IPS-18a (cell line): Measurements from ENCODE around the gene SLC6A3.

Experiments used
- H3K27ac ChIP-seq: one replicate; pipeline ENCODE4 v1.5.1; 2013; ENCODE audit warnings: low read length
- H3K27me3 ChIP-seq: one replicate; pipeline ENCODE4 v1.6.1; 2013; ENCODE audit warnings: mild to moderate bottlenecking, low read length; ENCODE audit not compliant: control insufficient read depth, insufficient read depth
- H3K36me3 ChIP-seq: one replicate; pipeline ENCODE4 v1.6.1; 2013; ENCODE audit warnings: low read depth, low read length; ENCODE audit not compliant: control insufficient read depth
- H3K4me1 ChIP-seq: one replicate; pipeline ENCODE4 v1.6.1; 2013; ENCODE audit warnings: low read depth, low read length; ENCODE audit not compliant: control insufficient read depth
- H3K4me3 ChIP-seq: one replicate; pipeline ENCODE4 v1.5.1; 2013; ENCODE audit warnings: low read length
- H3K9ac ChIP-seq: one replicate; pipeline ENCODE4 v1.6.1; 2013; ENCODE audit warnings: mild to moderate bottlenecking, low read length, moderate library complexity
- H3K9me3 ChIP-seq: one replicate; pipeline ENCODE4 v1.6.1; 2013; ENCODE audit warnings: low read depth, low read length; ENCODE audit not compliant: control insufficient read depth

The SLC6A3 gene

DNA sequence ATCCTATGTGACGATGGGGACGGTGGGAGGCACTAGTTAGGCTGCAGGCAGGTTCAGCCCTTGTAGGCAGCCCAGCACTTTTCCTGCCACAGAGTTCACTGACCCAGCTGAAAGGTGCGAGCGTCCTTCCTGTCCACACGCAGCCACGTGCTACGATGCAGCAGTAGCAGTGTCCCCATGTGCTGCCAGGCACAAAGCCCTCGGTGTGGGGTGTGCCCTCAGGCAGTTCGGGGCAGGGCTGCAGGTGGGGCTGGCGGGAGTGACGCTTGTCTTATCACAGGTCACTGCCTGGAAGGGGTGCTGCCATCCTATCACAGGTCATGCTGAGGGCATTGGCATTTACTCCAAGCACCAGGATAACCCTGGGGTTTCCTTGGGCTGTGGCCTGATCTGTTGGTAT lies 53.5 kb downstream of the SLC6A3 start:
- no peak overlapping the region for H3K9ac ChIP-seq
- peaks cover 25% of the 10 kb centered on the region for H3K27me3 ChIP-seq
- H3K4me3 ChIP-seq = no peak overlapping the region
- H3K36me3 ChIP-seq = no peaks in the 10 kb centered on the region
- H3K27ac ChIP-seq = no peak overlapping the region
- no peaks in the 10 kb centered on the region for H3K4me1 ChIP-seq
- H3K9me3 ChIP-seq = no peaks in the 10 kb centered on the region

DNA sequence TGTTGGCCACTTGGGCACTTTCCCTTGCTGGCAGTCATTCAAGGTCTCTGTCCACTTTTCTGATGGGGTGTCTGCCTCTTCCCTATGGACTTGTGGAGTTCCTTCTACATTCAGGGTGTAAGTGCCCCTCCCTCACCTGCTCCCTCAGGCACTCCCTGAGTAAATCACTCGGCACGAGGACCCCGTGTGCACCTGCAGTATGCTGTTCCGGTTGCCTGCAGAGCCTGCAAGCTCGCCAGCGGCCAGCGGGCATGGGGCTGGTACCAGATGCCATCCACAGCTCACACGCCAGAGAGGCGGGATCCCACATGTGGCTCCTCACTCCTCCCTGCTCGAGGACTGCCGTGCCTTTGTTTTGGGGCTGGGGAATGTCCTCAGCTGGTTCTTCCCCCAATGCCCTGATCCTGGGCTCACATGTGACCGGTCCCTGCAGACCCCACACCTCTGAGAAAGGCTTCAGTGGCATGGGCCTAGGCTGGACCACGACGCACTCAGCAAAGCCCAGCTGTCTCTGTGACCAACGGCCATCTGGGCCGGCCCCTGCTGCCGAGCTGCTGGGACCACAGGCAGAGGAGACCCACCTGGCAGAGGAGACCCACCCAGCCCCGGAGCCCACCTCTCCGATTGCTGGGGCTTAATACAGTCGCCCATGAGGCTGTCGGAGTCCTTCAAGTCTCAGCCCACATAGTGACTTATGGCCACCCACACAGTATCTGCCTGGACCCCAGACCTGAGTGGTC lies 54.2 kb downstream of the SLC6A3 start:
- no peaks in the 10 kb centered on the region for H3K9me3 ChIP-seq
- no peak overlapping the region for H3K4me3 ChIP-seq
- no peak overlapping the region for H3K9ac ChIP-seq
- peaks cover 32% of the 10 kb centered on the region for H3K27me3 ChIP-seq
- no peaks in the 10 kb centered on the region for H3K4me1 ChIP-seq
- H3K27ac ChIP-seq = no peak overlapping the region
- H3K36me3 ChIP-seq = no peaks in the 10 kb centered on the region

DNA sequence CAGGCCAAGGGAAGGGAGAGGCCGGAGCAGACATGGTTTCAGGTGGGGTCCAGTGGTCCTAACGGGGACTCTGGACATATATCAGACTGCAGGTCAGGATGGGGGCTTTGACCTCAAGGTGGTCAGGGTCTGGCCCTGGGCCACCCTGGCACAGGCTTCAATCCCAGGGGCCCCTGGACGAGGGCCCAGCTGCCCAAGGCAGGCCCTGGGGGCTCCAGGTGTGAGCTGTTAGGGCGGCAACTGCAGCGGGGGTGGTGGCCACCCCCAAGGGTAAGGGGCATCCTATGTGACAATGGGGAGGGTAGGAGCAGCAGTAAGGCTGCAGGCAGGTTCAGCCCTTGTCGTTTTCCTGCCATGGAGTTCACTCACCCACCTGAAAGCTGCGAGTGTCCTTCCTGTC lies 54.9 kb downstream of the SLC6A3 start:
- H3K4me3 ChIP-seq = no peak overlapping the region
- H3K27me3 ChIP-seq = peaks cover 39% of the 10 kb centered on the region
- H3K9me3 ChIP-seq = no peaks in the 10 kb centered on the region
- H3K4me1 ChIP-seq = no peaks in the 10 kb centered on the region
- H3K27ac ChIP-seq = no peak overlapping the region
- no peaks in the 10 kb centered on the region for H3K36me3 ChIP-seq
- H3K9ac ChIP-seq = no peak overlapping the region

DNA sequence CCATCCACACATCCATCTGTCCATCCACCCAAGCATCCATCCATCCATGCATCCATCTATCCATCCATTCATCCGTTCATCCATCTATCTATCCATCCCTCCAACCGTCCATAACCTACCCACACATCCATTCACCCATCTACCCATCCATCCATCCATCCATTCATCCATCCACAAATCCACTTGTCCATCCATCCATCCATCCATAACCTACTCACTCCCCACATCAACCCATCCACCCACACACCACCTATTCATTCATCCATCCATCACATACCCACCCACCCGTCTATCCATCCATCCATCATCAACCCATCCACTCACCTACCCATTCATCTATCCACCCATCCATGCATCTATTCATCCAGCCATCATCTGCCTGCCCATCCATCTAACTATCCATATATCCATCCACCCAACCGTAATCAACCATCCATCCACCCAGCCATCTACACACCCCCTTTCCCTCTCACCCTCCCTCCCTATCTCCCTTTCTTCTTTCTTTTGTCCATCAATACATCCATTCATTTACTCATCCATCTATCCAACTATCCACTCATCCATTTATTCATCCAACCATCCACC lies 56.8 kb downstream of the SLC6A3 start:
- Histone ChIP-seq H3K27ac (no peak overlapping the region), H3K4me1 (no peaks in the 10 kb centered on the region), H3K9me3 (no peaks in the 10 kb centered on the region), H3K9ac (no peak overlapping the region), H3K27me3 (peaks cover 54% of the 10 kb centered on the region), H3K4me3 (no peak overlapping the region), H3K36me3 (no peaks in the 10 kb centered on the region)

DNA sequence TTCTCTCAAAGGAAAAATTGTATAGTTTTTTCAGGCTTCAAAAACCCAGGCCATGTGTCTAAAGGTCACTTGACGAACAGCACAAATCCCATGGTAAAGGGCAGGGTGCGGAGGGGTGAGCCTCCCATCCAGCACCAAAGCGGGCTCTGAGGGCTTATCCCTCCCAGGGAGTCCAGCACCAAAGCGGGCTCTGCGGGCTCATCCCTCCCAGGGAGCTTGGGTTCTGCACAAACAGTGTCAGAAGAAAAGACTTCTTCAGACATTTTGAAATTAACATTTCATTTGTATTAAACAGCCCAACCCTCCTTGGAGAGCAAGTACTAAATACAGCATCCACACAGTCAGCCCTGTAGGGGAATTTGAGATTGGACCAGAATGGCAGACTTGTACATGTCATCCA lies 57.4 kb downstream of the SLC6A3 start:
- Histone ChIP-seq H3K4me1 (no peaks in the 10 kb centered on the region), H3K27me3 (peaks cover 55% of the 10 kb centered on the region), H3K36me3 (no peaks in the 10 kb centered on the region), H3K9me3 (no peaks in the 10 kb centered on the region), H3K9ac (no peak overlapping the region), H3K27ac (no peak overlapping the region), H3K4me3 (no peak overlapping the region)

DNA sequence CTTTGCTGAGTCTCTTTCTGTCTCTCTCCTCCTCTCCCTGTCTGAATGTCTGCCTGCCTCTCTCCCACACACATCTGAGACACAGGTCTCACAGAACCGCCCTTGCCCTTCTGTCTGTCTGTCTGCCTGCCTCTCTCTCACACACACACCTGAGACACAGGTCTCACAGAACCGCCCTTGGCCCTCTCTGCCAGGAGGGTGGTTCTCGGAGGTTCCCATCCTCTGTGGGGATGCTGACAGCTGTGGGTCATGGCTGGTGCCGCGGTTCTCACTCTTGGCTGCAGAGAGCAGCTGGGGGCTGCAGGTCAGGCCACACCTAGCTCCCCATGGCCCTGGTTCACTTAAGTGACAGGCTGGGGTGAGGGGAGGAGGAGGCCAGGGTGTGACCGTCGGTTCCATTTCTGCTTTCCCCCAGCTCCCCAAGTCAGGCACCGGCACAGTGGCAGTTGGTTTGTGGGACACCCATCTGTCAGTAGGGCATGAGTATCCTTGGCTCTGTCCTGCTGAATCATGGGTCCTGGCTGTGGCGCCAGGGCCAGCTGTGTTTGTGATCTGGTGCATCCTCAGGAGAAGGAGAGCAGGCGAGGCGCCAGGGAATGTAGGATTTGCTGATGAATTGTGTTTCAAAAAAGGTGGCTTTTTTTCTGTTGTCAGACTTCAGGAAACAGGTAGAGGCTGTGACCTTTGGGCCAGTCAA lies 58.0 kb downstream of the SLC6A3 start:
- peaks cover 55% of the 10 kb centered on the region for H3K27me3 ChIP-seq
- no peak overlapping the region for H3K9ac ChIP-seq
- H3K9me3 ChIP-seq = no peaks in the 10 kb centered on the region
- no peak overlapping the region for H3K4me3 ChIP-seq
- H3K4me1 ChIP-seq = no peaks in the 10 kb centered on the region
- H3K36me3 ChIP-seq = no peaks in the 10 kb centered on the region
- H3K27ac ChIP-seq = no peak overlapping the region

DNA sequence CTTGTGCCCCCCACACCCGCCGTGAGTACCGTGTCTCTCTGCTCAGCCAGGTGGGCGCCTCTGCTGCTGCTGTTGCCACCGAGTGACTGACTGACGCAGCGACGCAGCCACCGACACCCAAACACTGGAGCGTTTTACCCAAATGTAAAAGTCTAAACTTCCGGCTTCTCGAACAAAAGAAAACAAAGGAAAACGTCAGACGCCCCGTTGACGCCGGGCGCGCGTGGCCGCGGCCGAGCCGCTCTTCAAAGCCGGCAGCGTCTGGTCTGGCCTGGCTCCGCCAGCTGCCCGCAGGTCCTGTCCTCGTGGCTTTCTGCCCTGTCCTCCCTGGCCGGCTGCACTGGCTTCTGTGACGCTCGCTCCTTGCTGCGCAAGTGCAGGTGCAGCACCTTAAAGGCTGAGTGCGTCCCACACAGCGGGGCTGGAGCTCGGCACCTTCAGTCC lies 58.9 kb downstream of the SLC6A3 start:
- Histone ChIP-seq H3K4me3 (peak overlapping the region; percentile 66), H3K36me3 (no peaks in the 10 kb centered on the region), H3K27ac (no peak overlapping the region), H3K9me3 (no peaks in the 10 kb centered on the region), H3K27me3 (peaks cover 60% of the 10 kb centered on the region), H3K9ac (peak overlapping the region; percentile 45), H3K4me1 (no peaks in the 10 kb centered on the region)

DNA sequence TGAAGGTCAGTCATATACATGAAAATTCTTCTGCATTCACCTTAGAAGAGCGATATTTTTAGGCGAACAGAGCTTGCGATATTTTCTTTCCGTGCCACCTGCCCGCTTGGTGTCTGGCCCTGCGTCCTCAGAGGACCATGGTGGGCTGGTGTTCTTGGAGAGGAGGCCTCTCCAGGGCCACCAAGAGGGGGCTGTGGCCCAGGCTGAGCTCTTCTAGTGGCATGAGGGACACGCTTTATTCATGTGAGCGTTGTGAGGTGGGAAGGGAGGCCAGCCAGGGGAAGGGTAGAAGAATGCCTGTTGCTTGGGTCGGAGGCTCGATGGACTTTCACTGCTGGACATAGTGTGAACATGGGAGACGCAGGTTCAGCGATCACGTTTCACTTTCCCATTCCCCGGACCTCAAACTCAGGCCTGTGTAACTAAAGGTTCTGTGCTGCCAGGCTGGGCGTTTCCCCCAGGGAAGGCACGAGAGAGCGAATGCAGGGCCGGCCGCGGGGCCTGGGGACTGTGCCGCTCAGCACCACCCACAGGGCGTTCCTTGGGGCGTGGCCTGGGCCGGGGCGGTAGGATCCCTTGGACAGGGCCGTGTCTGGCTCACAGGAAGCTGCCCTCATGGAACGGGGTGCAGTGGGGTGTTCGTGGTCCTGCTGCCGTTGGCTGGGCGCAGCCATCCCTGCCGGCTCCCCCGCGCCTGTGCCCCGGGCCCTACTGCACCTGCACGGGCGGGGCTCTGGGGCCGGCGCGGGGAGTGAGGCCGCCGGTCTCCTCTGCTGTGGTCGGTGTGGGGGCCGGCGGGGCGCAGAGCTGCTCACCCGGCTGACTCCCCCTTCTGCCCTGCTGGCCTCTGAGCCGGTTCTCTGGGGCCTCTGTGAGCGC lies 59.6 kb downstream of the SLC6A3 start:
- H3K9ac ChIP-seq = peak overlapping the region; percentile 45
- no peak overlapping the region for H3K27ac ChIP-seq
- peaks cover 66% of the 10 kb centered on the region for H3K27me3 ChIP-seq

DNA sequence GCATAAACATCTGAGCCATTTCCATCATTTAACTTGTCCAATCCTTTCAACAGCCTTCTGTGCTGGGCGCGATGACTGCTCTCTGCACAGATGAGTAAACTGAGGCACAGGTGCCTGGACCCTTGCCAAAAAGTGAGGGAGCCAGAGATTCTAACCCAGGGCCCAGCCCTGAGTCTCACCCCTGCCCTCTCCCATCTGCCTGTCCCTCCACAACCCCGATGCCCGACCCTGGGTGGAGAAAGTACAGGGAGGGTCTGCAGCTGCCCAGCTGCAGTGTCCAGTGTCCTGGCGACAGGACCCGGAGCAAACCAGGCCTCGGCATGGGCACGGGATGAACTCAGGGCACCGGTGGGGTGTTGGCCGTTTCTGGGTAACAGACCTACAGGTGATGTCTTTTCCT lies 60.7 kb downstream of the SLC6A3 start:
- no peaks in the 10 kb centered on the region for H3K36me3 ChIP-seq
- H3K4me1 ChIP-seq = peaks cover 3% of the 10 kb centered on the region
- peaks cover 76% of the 10 kb centered on the region for H3K27me3 ChIP-seq
- H3K9ac ChIP-seq = no peak overlapping the region
- no peaks in the 10 kb centered on the region for H3K9me3 ChIP-seq
- H3K4me3 ChIP-seq = no peak overlapping the region
- no peak overlapping the region for H3K27ac ChIP-seq

More for the DNA sequence above, 59.6 kb downstream of the SLC6A3 start:
- no peaks in the 10 kb centered on the region for H3K9me3 ChIP-seq
- no peaks in the 10 kb centered on the region for H3K36me3 ChIP-seq
- peaks cover under 1% of the 10 kb centered on the region for H3K4me1 ChIP-seq
- peak overlapping the region; percentile 66 for H3K4me3 ChIP-seq

DNA sequence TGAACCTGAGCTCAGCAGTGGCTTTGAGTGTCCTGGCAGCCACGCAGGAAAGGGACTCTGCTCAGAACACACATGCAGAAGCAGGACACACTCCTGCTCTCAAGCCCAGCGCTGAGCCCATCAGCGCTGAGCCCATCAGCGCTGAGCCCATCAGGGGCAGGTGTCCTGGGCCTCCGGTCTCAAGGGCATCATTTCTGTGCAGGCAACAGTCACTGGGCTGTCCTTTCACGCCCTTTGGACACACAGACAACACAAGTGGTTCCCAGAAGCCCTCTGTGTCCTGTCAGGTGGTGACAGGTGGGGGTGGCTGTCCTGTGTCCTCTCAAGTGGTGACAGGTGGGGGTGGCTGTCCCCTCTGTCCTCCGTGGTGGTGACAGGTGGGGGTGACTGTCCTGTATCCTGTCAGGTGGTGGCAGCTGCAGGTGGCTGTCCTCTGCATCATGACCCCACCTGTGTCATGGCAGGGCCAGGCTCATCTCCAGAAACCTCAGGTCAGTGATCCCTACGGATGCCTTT lies 61.3 kb downstream of the SLC6A3 start:
- Histone ChIP-seq H3K4me3 (no peak overlapping the region), H3K9ac (no peak overlapping the region), H3K36me3 (no peaks in the 10 kb centered on the region), H3K27me3 (peaks cover 72% of the 10 kb centered on the region), H3K27ac (no peak overlapping the region), H3K4me1 (peaks cover 3% of the 10 kb centered on the region), H3K9me3 (no peaks in the 10 kb centered on the region)

DNA sequence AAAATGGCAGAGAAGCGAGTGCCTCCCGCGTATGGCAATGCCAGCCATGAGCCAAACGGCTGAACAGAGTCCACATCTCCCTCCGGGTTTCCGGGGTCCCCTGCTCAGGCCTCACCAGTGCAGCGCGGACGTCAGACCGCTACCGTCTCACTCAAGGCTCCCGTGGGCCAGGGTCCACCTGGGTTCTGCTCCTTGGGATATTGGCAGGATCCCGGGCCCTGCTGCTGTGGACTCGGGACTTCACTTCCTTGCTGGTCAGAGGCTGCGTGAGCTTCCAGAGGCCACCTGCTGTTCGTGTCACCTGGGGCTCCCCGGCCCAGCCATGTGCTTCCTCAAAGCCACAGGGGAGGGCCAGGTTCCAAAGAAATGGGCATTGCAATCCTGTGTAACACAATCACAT lies 61.9 kb downstream of the SLC6A3 start:
- no peaks in the 10 kb centered on the region for H3K36me3 ChIP-seq
- no peak overlapping the region for H3K9ac ChIP-seq
- H3K4me1 ChIP-seq = peaks cover 3% of the 10 kb centered on the region
- H3K9me3 ChIP-seq = no peaks in the 10 kb centered on the region
- no peak overlapping the region for H3K27ac ChIP-seq
- no peak overlapping the region for H3K4me3 ChIP-seq
- H3K27me3 ChIP-seq = peaks cover 69% of the 10 kb centered on the region
